Activated CD4-positive, alpha-beta T cell treated with anti-CD3 and anti-CD28 coated beads for 48 hours (primary cell): ENCODE results near the gene OSBPL9.

ENCODE experiments used
- DNase-seq: peaks from one replicate; pipeline ENCODE4 v3.0.0-alpha.2; 2020

The OSBPL9 gene

GRCh38 chr1:51741121-51741681 is 124.3 kb downstream of the OSBPL9 start:
- no peak for DNase-seq

DNA sequence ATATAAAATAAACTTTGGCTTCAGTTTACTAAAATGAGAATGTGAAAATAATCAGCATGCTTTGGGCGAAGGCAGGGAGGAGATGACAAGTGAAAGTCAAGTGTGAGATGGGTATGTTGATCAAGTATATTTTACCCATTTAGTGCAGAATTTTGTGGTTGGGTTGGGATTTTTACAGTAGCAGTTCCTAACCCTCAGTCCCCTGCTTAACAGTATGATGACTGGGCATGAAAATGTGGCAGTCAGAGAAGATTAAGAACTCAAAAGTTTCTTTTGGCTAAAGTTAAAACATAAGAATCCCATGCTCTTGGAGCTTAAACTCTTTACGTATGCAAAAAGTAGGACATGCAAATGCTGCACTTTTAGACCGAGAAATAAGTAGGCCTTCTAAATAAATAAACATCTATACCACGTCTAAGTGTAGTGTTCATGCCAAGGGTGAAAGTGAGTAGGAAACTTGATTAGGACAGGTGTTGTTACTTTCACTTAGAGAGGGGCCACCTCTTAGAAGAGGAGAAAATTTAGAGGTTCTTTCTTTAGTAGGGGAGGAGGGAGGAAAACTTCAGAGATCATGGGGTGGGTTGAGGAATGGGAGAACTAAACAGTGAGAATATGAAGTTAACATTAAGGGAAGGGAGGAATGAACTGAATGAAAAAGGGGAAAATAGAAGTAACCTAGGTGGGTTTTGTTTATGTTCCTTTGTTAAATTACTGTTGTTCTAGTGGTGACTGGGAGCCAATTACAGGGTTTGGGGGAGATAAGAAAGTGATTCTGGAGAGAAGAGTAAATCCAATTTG is 127.8 kb downstream of the OSBPL9 start:
- no peak for DNase-seq

GRCh38 chr1:51745304-51745570 is 128.3 kb downstream of the OSBPL9 start:
- no peak for DNase-seq

DNA sequence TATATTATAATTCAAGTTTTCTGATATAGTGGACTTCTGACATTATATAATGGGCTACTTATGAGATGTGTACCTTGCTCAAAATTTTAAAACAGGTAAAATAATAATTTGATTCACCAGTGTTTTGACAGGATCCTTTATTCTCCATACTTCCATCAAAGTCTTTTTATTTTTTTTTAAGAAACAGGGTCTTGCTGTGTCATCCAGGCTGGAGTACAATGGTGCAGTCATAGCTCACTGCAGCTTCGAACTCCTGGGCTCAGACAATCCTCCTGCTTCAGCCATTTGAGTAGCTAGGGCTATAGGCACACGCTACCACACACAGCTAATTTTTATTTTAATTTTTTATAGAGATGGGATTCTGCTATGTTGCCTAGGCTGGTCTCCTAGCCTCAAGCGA is 132.3 kb downstream of the OSBPL9 start:
- DNase-seq, result no peak

DNA sequence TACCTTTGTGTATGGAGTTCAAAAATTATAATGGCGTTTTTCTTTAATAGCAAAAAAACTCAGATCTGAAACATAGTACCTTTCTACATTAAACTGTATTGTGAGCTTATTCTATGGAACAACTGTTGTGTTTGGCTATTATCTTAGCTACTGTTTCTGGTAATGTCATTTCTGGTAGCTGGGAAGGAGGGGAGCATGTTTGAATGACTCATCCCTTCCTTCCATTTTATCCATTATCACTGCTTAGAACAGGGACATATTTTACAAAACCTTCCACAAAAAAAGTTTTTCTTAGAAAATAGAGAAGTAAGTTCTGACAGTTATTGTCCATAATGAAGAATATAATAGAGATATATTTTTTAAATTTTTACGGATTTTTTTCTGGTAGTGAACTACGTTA is 133.3 kb downstream of the OSBPL9 start:
- no peak for DNase-seq

- no peak for DNase-seq
Measured at GRCh38 chr1:51750729-51751128, 133.8 kb downstream of the OSBPL9 start.

DNA sequence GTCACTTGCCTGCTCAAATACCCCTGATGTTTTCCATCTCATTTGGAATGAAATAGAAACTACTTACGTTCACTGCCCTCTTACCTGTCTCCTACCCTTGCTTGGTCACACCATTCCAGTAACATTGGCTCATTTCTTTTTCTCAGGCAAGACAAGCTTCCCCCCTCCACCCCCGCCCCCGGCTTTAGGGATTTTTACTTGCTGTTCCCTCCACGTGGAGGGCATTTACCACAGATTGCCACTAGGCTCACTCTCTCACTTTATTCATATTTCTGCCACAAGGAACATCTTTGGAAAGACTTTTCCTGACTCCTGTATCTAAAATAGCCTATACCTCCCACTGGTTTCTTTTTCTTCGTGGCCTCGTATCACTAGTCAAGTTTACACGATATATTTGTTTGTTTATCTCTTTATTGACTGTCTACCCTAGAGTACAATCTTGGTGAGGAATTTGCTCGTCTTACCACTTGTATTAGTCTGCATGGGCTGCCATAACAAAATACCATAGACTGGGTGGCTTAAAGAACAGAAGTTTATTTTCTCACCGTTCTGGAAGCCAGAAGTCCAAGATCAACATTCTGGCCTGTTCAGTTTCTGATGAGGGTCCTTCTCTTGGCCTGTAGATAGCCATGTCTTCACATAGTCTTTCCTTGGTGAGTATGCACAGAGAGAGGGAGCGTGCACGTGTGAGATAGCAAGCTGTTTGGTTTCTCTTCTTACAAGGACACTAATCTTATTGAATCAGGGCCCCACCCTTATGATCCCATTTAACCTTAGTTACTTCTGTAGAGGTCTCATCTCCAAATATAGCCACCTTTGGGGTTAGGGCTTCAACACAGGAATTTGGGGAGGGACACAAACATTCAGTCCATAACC is 135.4 kb downstream of the OSBPL9 start:
- DNase-seq, result no peak

DNA sequence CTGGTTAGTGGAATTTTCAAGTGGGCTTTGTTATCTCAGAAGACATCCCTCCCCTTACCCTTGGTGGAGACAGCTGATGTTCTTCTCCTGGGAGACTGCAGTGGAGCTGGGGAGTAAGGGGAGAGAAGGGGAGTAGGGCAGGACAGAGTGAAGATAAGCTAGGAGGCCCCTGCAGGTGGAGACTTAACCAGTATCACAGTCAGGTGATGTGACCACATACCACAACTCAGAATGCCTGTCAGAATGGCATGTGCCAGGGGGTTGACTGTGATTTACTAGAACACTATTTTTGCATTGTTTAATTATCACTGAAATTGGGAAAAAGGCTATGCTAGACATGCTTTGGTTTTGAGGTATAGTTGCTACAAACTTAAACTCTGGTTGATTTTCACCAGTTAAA is 137.1 kb downstream of the OSBPL9 start:
- DNase-seq, result no peak

DNA sequence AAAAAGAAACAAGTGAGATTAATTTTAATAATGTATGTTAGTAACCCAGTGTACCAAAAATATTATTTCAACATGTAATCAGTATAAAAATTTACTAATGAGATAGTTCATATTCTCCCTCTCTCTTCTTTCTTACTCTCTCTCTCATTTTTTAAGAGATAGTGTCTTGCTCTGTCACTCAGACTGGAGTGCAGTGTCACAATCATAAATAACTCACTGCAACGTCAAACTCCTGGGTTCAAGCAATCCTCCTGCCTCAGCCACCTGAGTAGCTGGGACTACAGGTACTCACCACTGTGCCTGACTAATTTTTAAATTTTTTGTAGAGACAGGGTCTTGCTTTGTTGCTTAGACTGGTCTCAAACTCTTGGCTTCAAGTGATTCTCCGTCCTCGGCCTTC is 137.8 kb downstream of the OSBPL9 start:
- no peak for DNase-seq

DNA sequence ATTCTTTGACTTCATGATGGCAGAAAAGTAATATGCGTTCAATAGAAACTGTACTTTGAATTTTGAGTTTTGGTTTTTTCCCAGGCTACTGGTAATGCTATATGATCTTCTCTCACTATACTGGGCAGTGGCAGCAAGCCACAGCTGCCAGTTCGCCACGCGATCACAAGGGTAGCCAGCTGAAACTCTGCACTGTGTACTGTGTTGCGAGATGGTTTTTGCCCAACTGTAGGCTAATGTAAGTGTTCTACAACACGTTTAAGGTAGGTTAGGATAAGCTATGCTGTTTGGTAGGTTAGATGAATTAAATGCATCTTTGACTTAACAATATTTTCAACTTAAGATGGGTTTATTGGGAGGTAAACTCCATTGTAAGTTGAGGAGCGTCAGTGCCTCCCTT is 138.5 kb downstream of the OSBPL9 start:
- DNase-seq, result no peak

DNA sequence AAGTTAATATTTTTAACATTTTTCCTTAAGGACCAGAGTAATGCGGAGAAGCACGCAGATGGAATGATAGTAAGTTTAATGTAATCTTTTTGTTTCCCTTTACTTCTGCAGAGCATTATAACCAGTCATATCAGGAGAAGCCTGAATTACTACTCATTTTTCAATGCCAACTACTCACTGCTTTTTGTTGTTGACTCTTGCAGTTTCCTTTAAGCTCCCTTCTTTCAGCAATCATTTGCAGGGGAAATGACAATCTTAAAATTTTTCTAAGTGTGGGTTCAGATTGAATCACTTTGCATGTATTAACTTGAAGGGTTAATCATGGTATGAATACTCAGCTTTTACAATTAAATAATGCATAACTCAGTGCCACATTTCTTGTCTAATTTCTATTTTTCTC is 139.4 kb downstream of the OSBPL9 start:
- DNase-seq, result no peak

DNA sequence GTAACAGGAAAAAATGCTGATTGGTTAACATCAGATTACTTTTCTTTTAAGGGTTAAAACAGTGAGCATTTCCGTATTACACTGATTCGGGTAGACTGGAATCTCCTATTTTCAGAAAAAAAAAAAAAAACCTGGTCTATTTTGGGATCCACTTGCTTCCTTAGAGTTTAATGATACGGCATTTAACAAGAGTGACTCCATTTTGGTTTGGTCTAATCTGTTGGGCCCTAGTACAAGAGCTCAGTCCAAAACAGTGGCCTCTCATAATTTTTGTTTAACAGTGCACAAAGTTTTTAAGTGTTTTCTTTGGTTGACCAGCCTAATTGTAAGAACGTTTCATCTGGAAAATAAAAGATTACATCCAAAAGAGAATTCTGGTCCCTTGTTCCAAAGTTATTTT is 141.4 kb downstream of the OSBPL9 start:
- no peak for DNase-seq

DNA sequence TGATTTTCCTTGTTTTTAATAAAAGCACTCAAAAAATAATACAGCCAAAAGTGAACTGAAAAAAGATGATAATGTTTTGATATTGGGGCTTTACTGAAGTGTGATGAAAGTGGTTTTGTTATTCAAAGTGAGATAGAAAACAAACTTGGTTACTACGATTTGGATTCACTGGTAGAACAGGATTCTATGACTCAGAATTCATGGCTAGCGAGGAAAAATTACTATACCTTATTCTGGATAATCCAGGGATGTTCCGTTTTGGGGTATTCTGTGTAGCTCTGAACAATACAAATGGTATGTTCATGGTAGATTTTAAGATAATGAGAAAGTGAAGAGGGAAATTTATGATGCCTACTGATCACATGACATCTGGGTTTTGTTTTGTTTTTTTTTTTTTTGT is 144.0 kb downstream of the OSBPL9 start:
- DNase-seq, result no peak

DNA sequence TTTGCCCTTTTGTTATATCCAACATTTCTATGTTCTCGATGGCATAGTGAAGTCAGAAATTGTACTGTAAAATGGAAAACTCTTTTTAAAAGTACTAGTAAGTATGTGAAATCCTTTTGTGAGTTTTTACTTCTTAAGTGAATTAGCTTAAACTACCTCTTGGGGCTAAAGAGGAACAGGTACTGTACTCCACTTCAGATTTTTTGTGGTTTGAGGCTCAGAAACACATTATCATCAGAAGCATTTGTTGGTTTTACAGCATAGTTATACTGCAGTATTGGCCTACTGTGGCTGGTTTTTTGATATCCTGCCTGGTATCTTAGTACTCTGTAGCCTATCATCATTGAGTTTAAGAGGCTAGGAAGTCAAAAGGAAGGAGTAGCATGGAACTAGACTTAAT is 144.5 kb downstream of the OSBPL9 start:
- no peak for DNase-seq

DNA sequence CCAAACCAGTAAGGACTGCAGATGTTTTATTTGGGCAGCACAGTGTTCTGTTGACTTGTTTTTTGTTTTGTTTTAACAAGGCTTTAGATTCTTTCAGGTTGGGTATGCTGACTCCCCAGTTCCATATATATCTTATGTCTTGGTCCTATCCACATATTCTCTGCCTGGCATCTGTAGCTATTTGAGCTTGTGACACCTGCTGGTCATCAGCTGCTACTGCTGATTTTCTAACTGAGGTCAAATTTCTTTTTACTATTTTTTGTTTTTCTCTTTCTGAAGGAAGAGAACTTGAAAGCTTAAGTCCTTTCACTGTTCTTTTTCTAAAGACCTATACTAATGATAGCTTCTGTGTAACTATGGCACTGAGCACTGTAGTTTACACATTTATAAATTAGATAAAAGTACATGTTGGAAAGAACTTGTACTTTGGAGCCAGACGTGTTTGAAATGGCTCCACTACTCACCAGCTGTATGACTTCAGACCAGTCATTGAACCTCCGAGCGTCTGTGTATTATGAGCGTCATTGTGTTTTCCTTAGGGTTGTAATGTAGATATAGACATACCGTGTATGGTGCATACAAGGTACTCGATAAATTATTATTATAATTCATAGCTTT is 152.2 kb downstream of the OSBPL9 start:
- peak; percentile 13 for DNase-seq

GRCh38 chr1:51776408-51776807 is 159.5 kb downstream of the OSBPL9 start:
- no peak for DNase-seq

DNA sequence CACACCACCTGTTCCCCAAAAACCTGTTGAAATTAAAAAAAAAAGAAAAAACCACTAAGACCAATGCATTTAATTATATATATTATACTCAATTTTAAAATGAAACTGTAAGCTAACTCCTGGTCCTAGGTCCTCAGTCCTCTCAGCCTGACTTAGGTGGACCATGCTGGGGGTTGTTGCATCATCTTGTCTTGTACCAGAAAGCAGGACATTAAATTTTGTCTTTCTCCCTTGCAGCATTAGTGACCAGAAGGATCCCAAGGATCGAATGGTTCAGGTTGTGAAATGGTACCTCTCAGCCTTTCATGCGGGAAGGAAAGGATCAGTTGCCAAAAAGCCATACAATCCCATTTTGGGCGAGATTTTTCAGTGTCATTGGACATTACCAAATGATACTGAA is 164.0 kb downstream of the OSBPL9 start:
- no peak for DNase-seq

GRCh38 chr1:51784997-51785421 is 168.1 kb downstream of the OSBPL9 start:
- DNase-seq, result no peak

DNA sequence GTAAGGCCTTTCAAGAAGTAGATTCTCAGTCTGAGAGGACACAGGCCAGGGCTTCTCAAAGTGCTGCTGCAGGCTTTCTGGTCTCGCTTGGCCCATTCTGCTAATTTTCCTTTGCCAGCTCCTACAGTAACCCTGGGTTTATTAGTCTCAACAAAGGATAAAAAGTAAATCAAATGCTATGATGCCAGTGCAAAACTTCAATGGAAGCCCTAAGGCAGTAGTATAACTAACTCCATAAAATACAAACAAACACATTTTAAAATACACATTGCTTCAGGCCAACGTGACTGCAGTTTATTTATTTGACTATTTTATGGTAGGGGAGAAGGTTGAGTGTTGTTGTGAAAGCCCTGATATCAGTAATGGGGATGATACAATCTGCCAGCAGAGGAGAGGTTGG is 172.0 kb downstream of the OSBPL9 start:
- DNase-seq, result no peak

- no peak for DNase-seq
Measured at GRCh38 chr1:51789342-51789741, 172.4 kb downstream of the OSBPL9 start.

- no peak for DNase-seq
Measured at GRCh38 chr1:51790385-51790784, 173.5 kb downstream of the OSBPL9 start.

DNA sequence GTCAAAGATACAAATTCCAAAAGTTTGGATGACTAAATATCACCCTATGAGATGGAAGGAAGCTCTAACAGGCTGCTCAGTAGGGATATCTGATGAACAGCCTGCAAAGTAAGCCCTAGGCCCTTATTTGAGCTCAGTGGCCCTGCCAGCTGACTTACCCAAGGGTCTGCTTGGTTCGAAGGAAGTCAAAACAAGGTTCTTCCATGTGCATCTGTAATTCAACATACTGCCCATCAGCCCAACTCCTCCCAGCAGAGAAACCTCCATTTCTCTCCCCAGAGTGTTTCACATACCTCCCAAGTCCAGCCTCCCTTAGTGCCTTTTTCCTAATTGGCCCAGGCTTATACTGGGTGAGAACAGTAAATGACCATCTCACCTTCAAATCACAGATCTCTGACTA is 175.0 kb downstream of the OSBPL9 start:
- DNase-seq, result no peak

- DNase-seq, result peak; percentile 11
Measured at GRCh38 chr1:51792864-51793263, 176.0 kb downstream of the OSBPL9 start.

DNA sequence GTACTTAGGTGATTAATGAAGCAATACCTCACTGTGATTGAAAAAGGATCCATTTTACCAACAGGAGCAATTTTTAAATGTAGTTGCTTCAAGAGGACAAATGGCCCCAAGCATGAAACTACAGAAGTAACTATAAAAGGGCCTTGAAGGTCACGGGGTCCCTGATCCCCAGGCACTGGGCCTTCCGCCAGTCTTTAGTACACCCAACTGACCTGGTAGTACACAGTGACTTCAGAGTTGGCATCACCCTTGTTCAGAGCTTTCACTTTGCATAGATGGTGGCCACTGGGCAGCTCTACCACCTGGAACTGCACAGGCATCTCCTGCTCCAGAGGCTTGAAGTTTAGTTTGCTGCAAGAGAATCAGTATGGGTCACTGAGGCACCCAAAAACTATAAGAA is 177.4 kb downstream of the OSBPL9 start:
- DNase-seq, result no peak
